Memory B cell (primary cell): ENCODE measurements around the gene SNX4.
"Not testable (repeated sequence)": the region's sequence is repeated elsewhere in the genome, so short reads cannot be mapped to it uniquely, and the experiment has no call there.

ENCODE experiments used
- ATAC-seq: fragments of 150-1000 bp; cut with Tn5 transposase; 2 replicates; pipeline ENCODE4 v1.10.0; 2021; ENCODE audit warnings: low read depth, mild to moderate bottlenecking, moderate library complexity
- DNase-seq, 2 donors: peaks; one replicate each; pipeline ENCODE4 v3.0.0; 2022; ENCODE audit warnings: low spot score in 2 of 2
- H3K27ac Mint-ChIP-seq: one replicate; pipeline ENCODE4 v1.8.0; 2022; ENCODE audit warnings: mild to moderate bottlenecking, moderate library complexity, mixed read lengths
- H3K27me3 Mint-ChIP-seq: one replicate; pipeline ENCODE4 v1.8.0; 2022; ENCODE audit warnings: mixed read lengths
- H3K36me3 Mint-ChIP-seq: one replicate; pipeline ENCODE4 v1.8.0; 2022; ENCODE audit warnings: mild to moderate bottlenecking, mixed read lengths
- H3K4me1 Mint-ChIP-seq: one replicate; pipeline ENCODE4 v1.8.0; 2022; ENCODE audit warnings: mixed read lengths
- H3K4me3 Mint-ChIP-seq: one replicate; pipeline ENCODE4 v1.8.0; 2022; ENCODE audit warnings: mild to moderate bottlenecking, moderate library complexity, mixed read lengths
- H3K9me3 Mint-ChIP-seq: one replicate; pipeline ENCODE4 v1.8.0; 2022; ENCODE audit warnings: mixed read lengths

The SNX4 gene

DNA sequence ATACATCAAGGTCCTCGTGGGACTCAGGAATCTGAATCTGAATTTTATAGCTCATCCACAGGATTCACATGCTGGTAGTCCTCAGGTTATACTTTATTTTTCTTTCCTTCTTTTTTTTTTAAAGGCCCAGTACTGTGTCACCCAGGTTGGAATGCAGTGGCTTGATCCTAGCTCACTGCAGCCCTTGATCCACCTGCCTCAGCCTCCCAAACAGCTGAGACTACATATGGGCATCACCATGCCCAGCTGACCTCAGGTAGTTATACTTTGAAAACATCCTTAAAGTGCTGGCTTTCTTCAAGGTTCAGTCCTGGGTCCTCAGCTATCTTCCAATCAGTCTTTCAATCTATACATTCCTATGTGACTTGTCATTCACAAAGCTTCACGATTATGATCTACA is 38.2 kb downstream of the SNX4 start:
- no peak for ATAC-seq
- Mint-ChIP-seq H3K4me1 (no peaks in the 10 kb centered on the region), H3K4me3 (no peak overlapping the region), H3K9me3 (no peaks in the 10 kb centered on the region), H3K36me3 (peaks cover 17% of the 10 kb centered on the region), H3K27ac (no peak overlapping the region), H3K27me3 (no peaks in the 10 kb centered on the region)
- DNase-seq: no peak

DNA sequence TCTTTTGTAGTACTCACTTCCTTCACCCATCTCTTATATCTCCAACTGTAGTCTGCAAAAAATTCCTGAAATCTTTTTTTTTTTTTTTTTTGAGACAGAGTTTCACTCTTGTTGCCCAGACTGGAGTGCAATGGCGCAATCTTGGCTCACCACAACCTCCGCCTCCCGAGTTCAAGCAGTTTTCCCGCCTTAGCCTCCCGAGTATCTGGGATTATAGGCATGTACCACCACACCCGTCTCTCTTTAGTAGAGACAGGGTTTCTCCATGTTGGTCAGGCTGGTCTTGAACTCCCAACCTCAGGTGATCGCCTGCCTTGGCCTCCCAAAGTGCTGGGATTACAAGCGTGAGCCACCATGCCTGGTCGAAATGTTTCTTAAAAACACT is 38.6 kb downstream of the SNX4 start:
- DNase-seq, H3K27ac Mint-ChIP-seq, H3K4me3 Mint-ChIP-seq, H3K27me3 Mint-ChIP-seq, ATAC-seq, H3K4me1 Mint-ChIP-seq, H3K9me3 Mint-ChIP-seq: not testable (repeated sequence)
- H3K36me3 Mint-ChIP-seq: peaks cover 22% of the 10 kb centered on the region

DNA sequence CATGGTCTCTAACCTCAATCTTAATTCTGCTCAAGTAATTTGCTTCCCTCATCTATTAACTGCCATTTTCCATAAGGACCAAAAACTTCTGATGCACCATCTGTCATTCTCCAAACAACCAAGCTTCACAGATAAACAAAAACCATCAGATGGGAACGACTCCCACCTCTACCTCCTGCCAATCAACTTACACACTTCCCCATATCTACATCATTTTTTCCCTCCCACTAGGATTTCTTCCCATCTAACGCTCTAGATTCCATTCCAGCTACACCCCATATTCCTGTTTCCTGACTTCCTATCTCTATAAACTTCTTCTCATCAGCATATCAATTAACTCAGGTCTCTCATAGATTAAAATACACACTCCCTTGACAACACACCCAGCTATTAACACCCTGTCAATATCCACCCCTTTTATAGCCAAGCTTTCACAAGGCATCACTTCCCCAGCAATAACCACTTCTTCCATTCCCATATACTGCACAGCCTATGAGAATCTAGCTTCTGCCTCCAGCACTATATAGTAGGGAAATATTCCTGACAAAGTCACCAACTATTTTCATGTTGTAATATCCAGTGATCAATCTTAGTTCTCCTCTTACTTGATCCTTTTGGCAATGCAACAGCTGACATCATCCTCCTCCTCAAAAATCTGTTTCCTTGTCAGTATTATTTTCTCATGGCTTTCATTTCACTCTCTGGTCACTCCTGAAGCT is 39.2 kb downstream of the SNX4 start:
- H3K9me3 Mint-ChIP-seq: no peaks in the 10 kb centered on the region
- peaks cover 20% of the 10 kb centered on the region for H3K36me3 Mint-ChIP-seq
- no peaks in the 10 kb centered on the region for H3K27me3 Mint-ChIP-seq
- no peaks in the 10 kb centered on the region for H3K4me1 Mint-ChIP-seq
- no peak for DNase-seq
- no peak overlapping the region for H3K4me3 Mint-ChIP-seq
- H3K27ac Mint-ChIP-seq: no peak overlapping the region
- ATAC-seq: no peak

DNA sequence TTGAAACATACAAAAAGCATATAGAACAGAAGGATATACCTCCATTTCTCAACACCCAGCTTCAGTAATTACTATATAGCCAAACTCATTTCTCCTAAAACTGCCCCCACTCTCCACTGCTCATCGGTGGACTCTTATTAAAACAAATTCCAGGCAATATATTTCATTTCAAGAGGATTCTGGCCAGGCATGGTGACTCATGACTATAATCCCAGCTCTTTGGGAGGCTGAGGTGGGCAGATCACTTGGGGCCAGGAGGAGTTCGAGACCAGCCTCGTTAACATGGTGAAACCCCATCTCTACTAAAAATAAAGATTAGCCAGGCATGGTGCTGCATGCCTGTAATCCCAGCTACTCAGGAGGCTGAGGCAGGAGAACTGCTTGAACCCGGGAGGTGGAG is 40.9 kb downstream of the SNX4 start:
- ATAC-seq (no peak), DNase-seq (no peak)
- H3K4me3 Mint-ChIP-seq: no peak overlapping the region
- no peaks in the 10 kb centered on the region for H3K9me3 Mint-ChIP-seq
- H3K27me3 Mint-ChIP-seq: no peaks in the 10 kb centered on the region
- no peaks in the 10 kb centered on the region for H3K4me1 Mint-ChIP-seq
- H3K36me3 Mint-ChIP-seq: peaks cover 21% of the 10 kb centered on the region
- H3K27ac Mint-ChIP-seq: no peak overlapping the region

DNA sequence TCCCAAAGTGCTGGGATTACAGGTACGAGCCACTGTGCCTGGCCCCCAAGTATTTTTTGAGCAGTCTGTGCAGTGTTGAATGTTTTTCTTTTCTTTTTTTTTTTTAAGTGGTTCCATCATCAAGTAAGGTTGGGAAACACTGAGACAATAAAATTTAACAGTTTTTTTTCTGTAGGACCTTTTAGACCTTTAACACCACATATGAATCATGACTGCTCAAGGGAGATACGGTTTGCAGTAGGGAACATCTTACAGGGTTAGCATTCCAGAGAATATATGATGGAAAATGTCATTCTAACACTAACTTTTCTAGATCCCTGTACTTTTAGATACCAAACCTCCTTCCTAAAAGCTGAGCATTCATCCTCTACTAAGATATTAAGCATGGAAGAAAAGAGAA is 41.7 kb downstream of the SNX4 start:
- Mint-ChIP-seq H3K36me3 (peaks cover 25% of the 10 kb centered on the region), H3K4me3 (no peak overlapping the region), H3K27ac (no peak overlapping the region), H3K9me3 (no peaks in the 10 kb centered on the region), H3K4me1 (no peaks in the 10 kb centered on the region), H3K27me3 (no peaks in the 10 kb centered on the region)
- DNase-seq (no peak), ATAC-seq (no peak)

DNA sequence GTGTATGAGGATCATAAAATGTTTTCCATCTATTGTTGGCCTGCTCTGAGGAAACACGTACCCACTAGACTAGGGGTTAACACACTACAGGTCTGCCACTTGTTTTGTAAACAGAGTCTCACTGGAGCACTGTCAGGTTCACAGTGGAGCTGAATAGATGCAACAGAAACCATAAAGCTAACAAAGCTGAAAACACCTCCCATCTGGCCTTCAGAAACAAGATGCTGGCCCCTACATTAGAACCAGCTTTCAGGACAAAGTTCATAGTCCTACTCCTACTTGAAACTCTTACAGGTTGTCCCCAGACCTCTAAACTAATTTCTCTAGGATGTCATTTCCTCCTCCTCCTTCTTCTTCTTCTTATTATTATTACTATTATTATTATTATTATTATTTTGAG is 42.3 kb downstream of the SNX4 start:
- Mint-ChIP-seq H3K27ac (no peak overlapping the region), H3K9me3 (no peaks in the 10 kb centered on the region), H3K4me1 (no peaks in the 10 kb centered on the region), H3K36me3 (peaks cover 28% of the 10 kb centered on the region), H3K27me3 (no peaks in the 10 kb centered on the region), H3K4me3 (no peak overlapping the region)
- no peak for ATAC-seq
- DNase-seq: no peak

DNA sequence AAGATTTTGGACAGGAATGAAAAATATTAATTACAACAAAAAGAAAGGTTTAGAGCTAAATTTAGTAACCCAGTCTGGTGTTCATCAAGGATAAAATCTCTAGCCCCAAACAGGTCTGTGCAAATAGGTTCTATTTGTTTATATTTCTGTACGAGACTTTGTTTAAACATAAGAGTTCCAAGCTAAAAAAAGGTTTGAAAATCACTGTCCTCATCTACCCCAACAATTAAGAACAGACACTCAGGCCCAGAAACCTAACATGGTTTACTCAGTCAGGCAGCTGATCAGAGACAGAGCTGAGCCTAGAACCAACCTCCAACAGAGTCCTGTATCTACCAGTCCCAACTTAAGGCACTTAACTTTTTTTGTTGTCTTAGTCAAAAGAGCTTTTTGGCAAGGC is 49.3 kb downstream of the SNX4 start:
- H3K27me3 Mint-ChIP-seq: no peaks in the 10 kb centered on the region
- no peak for ATAC-seq
- H3K4me3 Mint-ChIP-seq: no peak overlapping the region
- peaks cover 35% of the 10 kb centered on the region for H3K36me3 Mint-ChIP-seq
- no peak for DNase-seq
- no peak overlapping the region for H3K27ac Mint-ChIP-seq
- H3K9me3 Mint-ChIP-seq: no peaks in the 10 kb centered on the region
- H3K4me1 Mint-ChIP-seq: no peaks in the 10 kb centered on the region

DNA sequence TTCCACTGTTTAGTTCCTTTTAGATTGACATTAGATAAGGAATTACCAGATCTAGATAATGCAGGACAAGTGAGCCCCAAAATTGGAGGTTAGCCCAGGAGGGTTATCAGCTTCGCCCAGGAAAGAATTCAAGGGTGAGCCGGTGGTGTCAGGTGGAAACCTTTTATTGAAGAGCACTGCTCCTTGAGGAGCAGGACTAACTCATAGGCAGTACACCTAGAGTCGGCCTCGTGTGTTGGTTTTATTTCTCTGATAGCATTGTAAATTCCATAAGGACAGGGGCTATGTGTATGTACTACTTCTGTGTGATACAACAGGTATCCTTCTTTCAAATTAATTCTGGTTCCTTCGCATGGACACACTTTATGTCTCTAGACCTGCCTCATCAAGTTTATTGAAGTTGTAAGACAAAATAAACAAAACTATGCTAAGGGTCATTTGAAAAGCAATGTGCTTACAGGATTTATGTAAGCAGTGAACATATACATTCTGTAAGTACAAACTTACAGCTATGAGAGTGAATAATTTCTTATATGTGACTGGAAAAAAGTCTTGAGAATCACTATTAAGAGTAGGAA is 57.2 kb downstream of the SNX4 start:
- no peak overlapping the region for H3K4me3 Mint-ChIP-seq
- no peak overlapping the region for H3K27ac Mint-ChIP-seq
- no peak for ATAC-seq

DNA sequence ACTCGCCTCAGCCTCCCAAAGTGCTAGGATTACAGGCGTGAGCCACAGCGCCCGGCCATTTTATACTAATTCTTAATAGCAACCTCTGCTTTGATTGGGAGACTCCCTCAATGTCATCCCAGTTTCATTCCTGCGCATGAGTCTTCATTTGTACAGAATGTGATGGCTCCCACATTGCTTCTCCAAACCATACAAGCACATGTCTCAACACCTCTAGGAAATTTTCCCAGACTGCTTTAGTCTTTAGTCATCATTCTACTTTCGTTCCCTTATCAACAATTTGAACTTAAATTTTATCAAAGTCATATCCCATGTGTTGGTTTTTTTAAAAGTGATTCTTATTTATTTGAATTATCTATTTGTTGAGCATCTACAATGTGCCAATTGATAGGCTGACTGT is 58.1 kb downstream of the SNX4 start:
- Mint-ChIP-seq H3K4me1 (no peaks in the 10 kb centered on the region), H3K27me3 (no peaks in the 10 kb centered on the region), H3K9me3 (no peaks in the 10 kb centered on the region), H3K4me3 (no peak overlapping the region), H3K36me3 (peaks cover 15% of the 10 kb centered on the region), H3K27ac (no peak overlapping the region)
- no peak for ATAC-seq
- no peak for DNase-seq

More for the DNA sequence above, 57.2 kb downstream of the SNX4 start:
- H3K4me1 Mint-ChIP-seq: no peaks in the 10 kb centered on the region
- H3K9me3 Mint-ChIP-seq: no peaks in the 10 kb centered on the region
- H3K36me3 Mint-ChIP-seq: peaks cover 15% of the 10 kb centered on the region
- no peaks in the 10 kb centered on the region for H3K27me3 Mint-ChIP-seq
- no peak for DNase-seq

DNA sequence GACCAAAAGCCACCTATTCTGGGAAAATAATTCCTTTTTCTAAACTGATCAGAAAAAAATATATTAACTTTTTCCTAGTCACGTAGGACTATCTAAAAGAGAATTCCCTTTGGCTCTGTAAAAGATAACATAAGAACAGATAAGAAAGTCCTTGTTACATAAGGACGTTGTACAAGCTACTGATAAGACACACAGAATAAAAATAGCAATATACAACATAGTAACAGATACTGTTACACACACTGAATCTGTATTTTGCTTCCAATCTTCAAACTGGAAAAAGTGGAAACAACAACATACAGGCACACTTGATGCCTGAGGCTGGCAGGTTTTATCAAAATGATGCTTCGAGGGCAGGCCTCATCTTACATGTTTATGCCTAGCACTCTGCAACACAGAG is 59.8 kb downstream of the SNX4 start:
- DNase-seq: no peak
- Mint-ChIP-seq H3K36me3 (peaks cover 17% of the 10 kb centered on the region), H3K9me3 (no peaks in the 10 kb centered on the region), H3K27me3 (no peaks in the 10 kb centered on the region), H3K27ac (no peak overlapping the region), H3K4me1 (no peaks in the 10 kb centered on the region), H3K4me3 (no peak overlapping the region)
- ATAC-seq: no peak

DNA sequence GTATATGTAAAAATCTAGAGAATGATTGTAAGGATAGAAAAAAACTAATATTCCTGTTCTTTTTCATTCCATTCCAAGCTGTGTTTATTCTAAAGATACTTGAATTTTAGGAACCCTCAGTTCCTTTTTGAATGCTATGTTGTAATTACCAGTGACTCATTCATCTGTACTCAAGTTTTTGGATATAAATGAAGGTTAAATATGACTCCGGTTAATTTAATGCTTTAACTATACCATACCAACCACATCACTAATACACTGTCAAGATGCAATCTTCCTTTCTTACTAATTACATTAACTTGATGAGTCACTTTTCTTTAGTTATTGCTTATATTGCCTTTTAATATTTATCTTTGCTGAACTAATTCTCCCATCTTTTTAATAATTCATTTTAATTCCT is 76.1 kb downstream of the SNX4 start:
- ATAC-seq (no peak), DNase-seq (no peak)
- peaks cover 13% of the 10 kb centered on the region for H3K36me3 Mint-ChIP-seq
- no peak overlapping the region for H3K4me3 Mint-ChIP-seq
- H3K27me3 Mint-ChIP-seq: no peaks in the 10 kb centered on the region
- no peak overlapping the region for H3K27ac Mint-ChIP-seq
- H3K9me3 Mint-ChIP-seq: no peaks in the 10 kb centered on the region
- no peaks in the 10 kb centered on the region for H3K4me1 Mint-ChIP-seq

DNA sequence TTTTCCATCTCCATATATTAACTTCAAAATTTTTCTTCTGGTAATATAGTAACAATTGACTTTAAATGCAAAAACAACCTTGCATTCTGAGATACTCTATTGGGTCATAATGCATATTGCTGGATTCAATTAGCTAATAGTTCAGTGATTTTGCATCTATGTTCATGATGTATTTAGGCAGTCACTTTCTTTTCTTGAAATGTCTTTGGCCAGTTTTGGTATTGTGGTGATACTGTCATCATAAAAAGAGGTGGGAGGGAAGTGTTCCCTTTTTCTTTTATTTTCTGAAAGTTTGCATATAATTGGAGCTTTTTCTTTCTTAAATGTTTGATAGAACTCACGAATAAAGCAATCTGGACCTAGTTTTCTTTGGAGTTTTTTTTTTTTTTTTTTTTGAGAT is 77.5 kb downstream of the SNX4 start:
- Mint-ChIP-seq H3K4me3 (no peak overlapping the region), H3K27me3 (no peaks in the 10 kb centered on the region), H3K27ac (no peak overlapping the region), H3K36me3 (peaks cover 12% of the 10 kb centered on the region), H3K4me1 (no peaks in the 10 kb centered on the region), H3K9me3 (no peaks in the 10 kb centered on the region)
- ATAC-seq (no peak), DNase-seq (no peak)

DNA sequence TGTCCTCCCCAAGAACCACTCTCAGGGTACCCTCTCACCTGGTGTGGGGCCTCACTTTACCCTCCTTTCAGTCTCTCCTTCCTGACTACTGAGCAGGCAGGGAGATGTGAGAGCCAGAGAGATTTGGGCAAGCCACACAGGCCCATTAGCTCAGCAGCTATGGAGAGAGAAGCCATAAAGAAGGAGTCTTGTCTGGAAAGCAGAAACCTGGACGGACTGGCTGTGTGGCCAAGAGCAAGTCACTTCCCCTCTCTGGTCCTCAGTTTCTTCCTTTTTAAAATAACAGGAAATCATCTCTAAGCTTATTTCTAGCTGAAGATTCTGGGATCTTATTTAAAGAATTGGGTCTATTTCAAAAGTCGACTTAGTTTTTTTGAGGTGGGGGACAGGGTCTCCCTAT is 79.0 kb downstream of the SNX4 start:
- Mint-ChIP-seq H3K27ac (no peak overlapping the region), H3K4me3 (no peak overlapping the region), H3K27me3 (no peaks in the 10 kb centered on the region), H3K36me3 (peaks cover 4% of the 10 kb centered on the region), H3K4me1 (no peaks in the 10 kb centered on the region), H3K9me3 (no peaks in the 10 kb centered on the region)
- DNase-seq (no peak), ATAC-seq (no peak)

DNA sequence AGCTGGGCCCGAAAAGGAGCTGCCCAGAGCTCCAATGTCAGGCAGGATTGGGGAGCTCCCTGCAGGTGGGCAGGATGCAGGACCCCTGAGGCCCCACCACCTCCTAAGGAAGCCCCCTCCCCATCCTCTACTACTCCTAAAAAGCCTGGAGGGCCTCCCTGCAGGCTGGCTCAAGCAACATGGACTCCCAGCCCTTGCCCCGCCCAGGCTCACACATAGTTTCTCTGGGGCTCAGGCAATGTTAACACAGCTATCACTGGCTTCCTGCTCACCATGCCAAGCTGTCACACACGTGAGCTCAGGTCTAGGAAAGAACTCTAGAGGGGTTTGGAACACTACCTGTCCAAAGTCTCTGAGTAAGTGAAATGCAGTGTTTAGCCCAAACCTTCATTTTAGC is 79.4 kb downstream of the SNX4 start:
- Mint-ChIP-seq H3K9me3 (no peaks in the 10 kb centered on the region), H3K36me3 (peaks cover 4% of the 10 kb centered on the region), H3K4me1 (no peaks in the 10 kb centered on the region), H3K4me3 (no peak overlapping the region), H3K27me3 (no peaks in the 10 kb centered on the region), H3K27ac (no peak overlapping the region)
- ATAC-seq (no peak), DNase-seq (no peak)
